Measurements from ENCODE around the gene CAPN12.

DNA sequence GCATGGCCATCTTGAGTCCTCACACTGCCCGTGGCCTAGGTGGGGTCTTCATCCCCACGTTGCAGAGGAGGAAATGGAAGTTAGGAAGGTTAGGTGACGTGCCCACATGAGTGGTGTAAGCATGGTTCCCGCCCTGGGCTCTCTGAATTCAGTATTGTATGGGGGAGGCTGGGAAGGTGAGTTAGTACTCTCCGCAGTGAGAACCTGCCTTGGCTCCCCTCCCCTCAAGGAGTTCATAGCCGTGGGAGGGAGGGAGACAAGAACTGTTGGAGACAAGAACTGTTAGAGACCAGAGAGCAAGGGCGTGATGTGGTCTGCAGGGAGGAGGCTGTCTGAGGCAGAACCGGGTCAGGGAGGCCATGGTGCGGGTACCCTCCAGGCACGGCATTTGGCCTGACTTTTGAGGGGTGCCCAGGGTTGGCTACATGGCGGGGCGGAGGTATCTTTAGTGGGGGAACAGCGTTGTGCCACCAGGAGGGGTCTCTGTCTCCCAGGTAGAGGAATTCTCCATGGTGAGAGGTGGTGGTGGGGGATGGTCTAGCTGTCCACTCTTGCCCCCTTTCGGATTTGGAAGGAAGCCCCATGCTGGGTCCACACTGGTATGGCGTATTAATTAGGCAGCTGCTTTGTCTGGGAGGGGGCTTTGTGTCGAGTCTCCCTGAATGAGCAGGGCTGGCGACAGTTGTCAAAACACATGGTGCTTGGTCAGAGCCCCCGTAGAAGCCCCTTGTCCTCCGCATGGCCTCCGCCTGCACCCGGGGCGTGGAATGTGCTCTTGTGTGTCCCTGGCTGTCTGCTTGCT lies 45.8 kb downstream of the CAPN12 start:
- TF ChIP-seq, protein P1, sequence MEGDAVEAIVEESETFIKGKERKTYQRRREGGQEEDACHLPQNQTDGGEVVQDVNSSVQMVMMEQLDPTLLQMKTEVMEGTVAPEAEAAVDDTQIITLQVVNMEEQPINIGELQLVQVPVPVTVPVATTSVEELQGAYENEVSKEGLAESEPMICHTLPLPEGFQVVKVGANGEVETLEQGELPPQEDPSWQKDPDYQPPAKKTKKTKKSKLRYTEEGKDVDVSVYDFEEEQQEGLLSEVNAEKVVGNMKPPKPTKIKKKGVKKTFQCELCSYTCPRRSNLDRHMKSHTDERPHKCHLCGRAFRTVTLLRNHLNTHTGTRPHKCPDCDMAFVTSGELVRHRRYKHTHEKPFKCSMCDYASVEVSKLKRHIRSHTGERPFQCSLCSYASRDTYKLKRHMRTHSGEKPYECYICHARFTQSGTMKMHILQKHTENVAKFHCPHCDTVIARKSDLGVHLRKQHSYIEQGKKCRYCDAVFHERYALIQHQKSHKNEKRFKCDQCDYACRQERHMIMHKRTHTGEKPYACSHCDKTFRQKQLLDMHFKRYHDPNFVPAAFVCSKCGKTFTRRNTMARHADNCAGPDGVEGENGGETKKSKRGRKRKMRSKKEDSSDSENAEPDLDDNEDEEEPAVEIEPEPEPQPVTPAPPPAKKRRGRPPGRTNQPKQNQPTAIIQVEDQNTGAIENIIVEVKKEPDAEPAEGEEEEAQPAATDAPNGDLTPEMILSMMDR (IDR thresholded peaks at IDR 0.05; ENCODE audit: low read depth, low read length) = no peak
- TF ChIP-seq EZH2phosphoT487 (IDR thresholded peaks at IDR 0.05; ENCODE audit: low read depth) = no peak
